Stimulated activated CD4-positive, alpha-beta T cell treated with anti-CD3 and anti-CD28 coated beads, Interleukin-1b, Interleukin-23, amount 100 ng/mL, for 48 hours (primary cell): ENCODE data around the gene SOHLH2.

ENCODE experiments used
- DNase-seq: peaks from one replicate; pipeline ENCODE4 v3.0.0-alpha.2; 2020

SOHLH2 gene

DNA sequence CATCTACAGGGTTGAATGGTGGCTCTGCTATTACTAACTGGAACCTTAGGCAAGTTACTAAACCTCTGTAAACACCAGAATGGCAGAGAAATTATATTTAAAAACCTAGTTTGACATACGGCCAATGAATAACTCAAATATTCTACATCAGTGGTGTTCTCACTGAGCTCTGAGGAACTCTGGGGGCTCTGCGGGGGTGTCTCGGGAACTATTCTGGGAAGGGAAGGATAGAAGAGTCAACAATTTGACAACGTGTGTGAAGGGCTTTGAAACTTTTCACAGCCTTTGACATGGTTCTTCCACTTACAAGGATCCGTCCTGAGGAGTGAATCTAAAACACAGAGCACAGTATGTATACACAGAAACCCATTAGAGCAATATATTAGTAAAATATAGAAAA lies 38.7 kb downstream of the SOHLH2 start:
- DNase-seq: no peak

DNA sequence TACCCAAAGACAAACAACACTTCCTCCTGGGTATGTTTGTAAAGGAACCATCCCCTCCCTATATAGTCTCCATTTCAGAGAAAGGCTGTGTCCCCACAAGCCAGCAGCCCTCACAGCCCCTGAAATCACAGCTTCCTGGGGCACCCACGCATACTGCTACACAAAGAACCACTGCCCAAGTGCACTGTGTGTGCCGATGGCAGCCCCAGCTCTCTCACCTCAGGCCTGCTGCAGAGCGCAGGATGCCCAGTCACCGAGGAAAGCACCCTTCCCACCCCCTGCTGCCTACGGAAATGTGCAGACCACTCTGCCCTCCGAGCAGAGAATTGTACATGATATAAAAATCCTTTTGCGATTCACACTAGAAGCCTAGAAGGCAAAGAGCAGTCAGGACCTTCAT lies 39.4 kb downstream of the SOHLH2 start:
- DNase-seq: no peak

DNA sequence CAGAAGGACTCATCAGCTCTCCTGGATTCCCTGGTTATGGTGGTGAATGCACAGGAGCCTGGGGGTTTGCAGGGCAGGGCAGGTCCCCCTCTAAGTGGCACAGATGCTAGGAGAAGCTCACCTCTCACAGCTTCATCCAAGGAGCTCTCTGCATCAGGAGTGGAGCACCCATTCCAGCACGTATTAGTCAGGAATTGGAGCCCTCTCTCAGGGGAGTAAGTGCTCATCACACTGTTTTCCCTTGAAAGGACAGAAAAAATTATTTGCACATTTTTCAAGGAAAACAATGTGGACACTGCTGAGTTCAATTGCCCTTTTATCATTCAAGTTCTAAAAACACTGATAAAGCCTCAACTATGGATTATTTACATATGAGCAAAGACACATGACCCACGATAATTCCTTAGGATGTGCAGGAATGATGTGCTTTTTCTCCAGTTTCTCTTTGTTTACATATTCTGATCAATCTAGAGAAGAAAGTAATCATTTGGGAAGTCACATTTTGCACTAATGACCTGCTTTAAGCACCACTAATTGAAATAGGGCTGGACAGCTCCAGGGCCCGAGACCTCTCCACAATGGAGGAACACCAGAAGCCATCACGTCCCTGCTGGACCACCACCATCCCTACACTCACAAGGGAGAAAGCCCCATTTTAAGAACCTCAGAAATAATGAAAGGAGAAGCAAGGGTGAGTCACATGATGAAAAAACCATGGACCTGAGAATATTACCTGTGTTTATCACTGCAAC lies 40.6 kb downstream of the SOHLH2 start:
- DNase-seq: no peak

DNA sequence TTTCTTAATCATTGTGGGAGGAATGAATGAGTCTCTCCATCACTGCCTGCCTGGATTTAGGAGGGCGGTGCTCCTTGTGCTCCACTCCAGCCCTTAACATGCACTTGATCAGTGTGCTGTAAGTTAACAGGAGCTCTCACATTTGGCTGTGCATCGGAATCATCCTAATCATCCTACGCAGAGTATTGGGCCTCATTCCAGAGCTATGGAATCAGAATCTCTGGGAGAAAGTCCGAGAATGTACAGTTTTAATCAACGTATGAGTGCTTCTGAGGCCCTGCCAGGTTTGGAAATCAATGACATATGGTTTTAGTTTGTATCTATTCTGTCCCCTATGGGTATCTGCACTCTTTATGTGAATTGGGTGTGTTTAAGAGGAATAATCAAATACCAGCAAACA lies 48.3 kb downstream of the SOHLH2 start:
- no peak for DNase-seq

DNA sequence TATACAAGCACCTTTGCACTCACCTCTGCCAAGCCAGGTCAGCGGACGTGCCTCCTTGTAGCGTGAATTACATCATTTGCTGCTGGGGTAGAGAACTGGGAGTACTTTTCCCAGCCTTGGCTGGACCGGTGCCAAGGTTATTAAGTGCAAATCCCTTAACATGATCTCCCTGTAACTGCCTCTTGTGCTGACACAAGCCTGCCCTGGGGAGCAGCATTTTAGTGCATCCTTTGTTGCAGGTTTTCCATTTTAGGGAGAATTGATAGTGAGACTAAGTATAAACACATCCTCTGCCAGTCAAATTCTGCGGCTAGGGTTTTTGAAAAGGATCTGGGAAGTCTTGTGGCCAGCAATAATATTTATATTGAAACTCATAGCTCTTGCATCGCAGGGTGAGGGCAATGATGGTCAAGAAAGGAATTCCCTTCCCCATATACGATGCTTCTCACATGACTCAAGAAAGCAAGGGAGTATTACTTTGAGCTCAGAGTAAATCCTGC lies 50.5 kb downstream of the SOHLH2 start:
- DNase-seq: no peak

DNA sequence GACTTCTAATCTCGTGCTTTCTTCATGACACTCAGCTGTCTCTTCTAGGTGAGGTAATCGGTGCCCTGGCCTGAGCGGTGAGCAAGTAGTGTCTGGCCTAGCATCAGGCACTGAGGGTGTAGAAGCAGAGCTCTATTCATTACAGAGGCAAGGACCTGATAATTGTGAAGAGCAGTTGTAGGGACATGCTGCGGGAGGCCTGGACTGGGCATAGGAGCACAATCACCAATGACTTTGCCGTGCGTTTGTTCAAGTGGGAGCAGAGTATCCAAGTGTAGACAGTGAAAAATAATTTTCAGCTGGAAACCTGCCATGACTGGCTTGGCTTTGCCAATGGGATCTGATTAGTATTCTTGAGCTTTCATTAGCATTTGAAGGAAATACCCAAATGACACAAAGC lies 51.1 kb downstream of the SOHLH2 start:
- no peak for DNase-seq

DNA sequence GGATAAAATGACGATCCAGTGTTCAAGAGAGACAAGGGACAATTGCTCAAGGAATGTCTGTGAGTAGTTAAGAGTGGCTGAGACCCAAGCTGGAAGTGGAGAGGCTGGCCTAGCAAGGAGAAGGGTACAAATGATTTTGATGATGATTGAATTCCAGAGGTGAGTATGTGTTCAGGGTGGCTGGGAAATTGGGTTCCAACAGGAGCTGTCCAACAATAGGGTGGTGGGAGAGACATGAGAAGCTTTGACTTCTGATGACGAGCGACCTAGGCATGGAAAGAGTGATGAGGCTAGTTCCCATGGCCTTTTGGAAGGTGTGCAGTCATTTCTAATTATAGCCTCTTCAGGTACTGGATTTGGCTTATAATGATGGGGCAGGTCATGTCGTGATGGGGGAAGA lies 54.1 kb downstream of the SOHLH2 start:
- DNase-seq: no peak

DNA sequence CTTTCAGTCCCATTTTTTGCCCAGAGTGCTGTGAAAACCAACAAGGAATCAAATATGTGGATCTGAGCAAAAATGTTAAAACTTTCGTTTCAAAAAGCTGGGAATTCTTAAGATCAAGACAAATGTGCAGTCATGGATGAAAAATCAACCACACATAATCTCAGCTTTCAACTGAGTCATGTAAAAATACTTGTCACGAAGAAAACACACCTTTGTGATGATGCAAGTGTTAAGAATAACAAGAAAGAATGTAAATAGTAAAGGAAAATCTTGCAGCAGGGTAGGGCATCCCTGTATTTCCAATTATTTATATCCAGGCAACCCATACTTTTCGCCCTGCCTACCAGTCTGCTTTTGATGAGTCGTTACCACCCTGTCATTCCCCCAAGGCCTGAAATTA lies 55.7 kb downstream of the SOHLH2 start:
- no peak for DNase-seq

DNA sequence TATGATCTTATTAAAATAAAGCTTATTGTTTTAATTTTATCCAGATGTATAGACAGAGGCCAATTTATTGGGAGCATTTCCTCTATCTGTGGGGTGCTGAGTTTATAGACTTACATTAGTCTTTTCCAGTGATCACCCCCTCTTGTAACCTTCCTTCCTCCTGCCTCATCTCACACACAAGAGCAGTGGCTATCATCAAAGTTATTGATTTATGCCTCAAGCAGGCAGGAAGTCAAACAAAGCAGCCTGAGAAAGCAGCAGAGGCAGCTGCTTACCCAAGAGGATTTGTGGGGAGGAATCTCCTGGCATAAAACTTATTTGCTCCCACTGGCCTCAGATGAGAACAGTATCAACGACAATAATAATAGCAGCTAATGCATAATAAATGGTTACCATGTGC lies 56.9 kb downstream of the SOHLH2 start:
- no peak for DNase-seq

DNA sequence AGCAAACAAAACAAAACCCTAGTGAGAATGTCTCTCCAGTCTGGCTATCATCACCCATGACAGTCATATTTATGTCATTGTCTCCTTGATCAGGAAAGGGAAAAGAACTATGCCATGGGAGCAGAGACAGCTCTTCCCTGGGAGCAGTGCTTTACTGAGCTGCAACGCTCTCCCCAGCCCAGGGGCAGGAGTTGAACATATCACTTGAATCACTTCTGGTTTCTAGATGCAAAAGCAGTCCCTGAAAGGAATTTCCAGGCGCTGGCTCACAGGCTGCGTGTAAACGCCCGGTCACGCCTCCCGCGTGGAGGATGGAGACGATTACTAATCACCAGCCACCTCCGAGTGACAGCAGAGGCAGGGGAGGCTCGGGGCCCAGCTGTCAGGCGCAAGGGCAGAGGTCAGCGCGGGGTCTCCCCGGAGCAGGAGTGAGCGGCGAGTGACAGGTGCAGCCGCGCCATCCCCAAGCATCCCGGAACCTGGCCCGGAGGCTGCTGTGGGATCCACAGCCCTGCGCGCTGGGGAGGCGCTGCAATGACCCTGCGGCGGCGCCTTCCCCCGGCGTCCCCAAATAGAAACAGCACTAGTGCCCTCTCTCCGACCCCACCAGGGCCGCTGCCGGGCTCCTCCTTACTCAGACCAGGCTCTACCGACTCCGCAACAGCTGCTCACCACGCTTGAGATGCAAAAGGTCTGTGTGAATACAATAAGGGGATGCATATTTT lies 59.6 kb downstream of the SOHLH2 start:
- DNase-seq: no peak

DNA sequence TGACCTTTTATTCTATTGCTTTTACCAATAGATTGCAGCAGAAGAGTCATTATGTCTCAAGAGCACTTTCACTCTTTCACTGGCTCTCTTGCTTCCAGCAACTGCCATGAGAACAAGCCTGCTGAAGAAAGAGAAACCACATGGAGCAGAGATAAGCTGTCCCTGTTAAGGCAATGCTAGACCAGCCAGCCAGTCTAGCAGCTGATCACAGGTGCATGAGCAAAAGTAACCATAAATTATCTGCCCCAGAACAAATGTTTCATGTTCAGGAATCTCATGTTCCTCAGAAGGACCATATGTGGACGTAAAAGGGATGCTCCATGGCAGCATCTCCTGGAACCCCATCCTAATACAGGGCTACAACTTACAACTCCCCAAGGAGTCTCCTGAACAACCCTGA lies 62.8 kb downstream of the SOHLH2 start:
- DNase-seq: no peak

DNA sequence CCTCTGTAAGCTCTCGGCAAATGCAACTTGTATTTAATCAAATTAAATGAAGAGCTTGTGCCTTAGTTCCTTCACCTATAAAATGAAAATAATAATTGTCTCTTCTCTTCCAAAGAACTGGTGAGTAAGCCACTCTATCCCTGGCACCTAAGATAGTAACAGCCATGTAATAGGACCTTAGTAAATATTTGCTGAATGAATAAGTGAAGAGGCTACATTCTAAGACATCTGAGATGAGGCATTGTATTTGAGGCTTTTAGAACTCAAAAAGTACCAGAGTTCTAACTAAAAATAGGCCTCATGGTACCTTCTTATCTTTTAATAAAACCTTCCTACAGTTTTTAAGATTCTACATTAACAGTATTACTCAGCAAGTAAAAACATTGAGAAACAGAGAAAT lies 65.9 kb downstream of the SOHLH2 start:
- DNase-seq: no peak

DNA sequence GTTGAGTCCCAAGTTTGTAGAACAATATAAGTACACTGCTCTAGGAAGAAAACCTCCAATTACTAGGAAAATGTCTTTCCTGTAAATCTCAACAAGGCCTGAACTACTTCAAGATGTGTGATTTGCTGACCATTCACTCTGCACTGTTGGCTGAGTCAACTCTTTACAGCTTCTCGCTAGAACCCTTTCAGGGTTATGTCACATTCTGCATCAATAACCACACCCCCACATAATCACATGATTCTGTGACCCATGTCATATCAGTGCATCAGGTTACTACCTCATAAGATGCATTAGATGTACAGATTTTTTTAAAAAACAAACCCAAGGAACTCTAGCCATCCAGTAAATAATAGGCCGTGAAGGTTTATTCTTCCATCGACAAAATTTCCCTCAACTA lies 67.0 kb downstream of the SOHLH2 start:
- DNase-seq: no peak

DNA sequence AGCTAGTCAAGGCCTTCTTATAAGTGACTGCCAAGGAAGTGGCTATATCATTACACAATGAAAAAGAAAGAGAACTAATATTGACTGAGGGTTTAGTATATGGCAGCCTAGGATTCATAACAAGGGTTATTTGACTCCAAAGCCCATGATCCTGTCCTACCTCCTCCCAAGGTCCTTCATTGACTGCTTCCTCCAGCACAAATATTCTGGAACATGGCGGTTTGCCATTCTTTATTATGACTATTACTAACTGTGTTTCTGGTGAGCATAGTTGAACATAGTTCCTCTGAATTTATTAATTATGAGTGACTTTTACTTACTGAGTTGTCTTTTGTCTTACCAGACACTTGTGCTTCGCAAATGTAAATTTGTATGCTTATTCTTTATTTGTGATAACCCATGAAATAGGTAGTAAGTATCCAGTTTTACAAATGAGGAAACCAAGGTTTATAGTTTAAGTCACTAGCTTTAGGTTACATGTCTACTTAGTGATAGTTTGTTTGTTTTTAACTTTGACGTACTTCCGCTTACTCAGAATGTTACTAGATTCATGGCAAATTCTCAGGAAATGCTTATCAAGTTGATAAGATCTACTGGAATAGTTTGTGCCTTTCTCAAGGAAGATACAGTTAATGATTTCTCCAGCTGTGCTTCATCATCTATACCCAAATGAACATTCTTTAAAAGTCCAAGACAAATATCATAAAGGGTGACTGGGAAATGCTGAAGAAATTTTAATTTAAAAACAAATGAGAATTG lies 67.7 kb downstream of the SOHLH2 start:
- DNase-seq: no peak

DNA sequence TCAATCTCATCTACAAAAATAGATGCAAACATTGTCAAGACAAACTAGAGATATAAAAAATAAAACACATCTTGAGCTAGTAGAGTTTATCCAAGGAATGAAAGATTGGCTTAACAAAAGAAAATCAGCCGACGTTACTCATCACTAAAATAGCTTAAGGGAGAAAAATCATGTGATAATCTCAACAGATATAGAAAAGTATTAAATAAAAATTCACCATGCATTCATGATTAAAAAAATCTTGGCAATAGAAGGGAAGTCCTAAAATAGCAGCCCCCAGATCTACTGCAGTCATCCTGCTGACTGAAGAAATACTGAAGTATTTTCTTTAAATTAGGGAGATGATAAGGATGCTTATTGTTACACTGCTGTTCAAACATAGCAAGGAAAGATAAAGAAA lies 70.6 kb downstream of the SOHLH2 start:
- no peak for DNase-seq

DNA sequence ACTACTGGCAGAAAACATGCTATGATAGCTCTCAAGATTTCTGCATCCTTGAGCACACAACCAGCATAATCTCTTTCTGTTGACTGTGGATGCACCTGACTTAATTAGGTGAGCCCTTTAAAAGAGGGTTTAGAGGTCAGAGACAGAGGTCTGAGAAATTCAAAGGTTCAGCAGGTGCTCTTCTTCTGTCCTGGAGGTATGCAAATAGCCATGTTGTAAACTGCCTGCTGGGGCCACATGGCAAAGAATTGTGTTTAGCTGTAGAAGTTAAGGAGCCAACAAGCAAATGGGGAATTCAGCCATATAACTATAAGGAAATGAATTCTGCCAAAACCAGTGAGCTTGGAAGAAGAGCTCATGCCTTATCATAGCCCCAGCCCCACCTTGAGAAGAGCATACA lies 71.6 kb downstream of the SOHLH2 start:
- DNase-seq: no peak

DNA sequence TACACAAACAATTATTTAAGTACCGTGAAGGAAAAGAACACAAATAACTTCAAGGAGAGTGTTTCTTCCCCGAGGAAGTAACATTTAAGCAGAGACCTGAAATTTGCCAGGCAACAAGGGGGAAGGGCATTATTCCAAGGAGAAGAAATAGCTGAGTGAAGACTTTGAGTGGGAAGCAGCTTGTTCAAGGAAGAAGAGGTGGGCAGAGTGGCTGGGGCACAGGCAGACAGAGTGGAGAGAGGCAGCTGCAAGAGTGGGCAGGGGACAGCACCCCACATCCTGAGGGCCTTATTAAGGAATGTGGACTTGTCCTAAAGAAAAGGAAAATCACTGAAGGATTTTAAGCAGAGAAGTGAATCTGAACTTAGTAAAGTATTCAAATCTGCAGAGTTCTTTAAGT lies 78.5 kb downstream of the SOHLH2 start:
- no peak for DNase-seq

DNA sequence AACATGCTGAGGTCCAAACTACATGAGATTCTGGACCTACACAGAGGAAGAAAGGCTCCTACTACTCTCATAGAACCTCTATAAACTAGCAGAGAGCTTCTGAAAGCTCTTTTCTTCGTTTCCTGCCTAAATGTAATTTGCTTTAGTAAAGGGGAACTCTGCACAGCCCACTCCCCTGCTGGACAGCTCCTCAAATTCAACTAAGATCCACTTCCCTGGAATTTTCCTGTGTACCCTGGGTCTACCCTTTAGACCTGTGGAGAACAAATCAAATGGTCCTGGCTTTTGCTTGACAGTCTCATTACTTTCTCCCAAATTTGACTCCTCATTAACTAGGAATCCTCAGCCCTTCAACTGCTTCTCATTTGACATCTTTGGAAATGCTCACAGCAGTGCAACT lies 79.7 kb downstream of the SOHLH2 start:
- no peak for DNase-seq

DNA sequence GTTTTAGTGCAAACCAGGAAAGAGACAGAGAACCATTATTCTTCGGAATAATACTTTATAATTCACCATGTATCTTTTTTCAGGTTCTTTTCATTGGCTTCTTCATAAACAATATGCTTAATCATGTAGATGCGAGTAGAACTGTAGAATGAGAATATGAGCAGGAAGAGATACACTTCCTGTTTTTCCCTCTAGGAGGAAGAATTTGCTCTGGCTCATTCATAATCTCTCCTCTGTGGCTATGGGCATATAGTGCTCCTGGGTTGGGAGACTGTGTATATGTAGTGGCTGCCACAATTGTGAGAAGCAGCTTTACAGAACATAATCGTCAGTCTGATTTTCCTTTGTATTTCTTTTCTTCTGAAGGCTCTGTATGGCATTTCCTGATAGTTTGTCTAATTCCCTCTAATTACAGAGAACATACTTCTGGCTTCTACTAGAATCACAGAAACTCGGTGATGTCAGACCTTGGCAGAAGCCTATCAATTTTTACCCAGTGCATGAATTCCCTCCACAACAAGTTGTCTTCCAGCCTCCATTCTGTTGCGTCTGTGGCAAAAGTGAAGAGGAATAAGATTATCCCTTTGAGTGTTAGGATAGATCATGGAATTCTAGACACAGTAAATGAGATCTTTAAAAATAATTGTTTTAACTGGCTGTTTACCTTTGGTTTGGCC lies 80.3 kb downstream of the SOHLH2 start:
- DNase-seq: no peak

DNA sequence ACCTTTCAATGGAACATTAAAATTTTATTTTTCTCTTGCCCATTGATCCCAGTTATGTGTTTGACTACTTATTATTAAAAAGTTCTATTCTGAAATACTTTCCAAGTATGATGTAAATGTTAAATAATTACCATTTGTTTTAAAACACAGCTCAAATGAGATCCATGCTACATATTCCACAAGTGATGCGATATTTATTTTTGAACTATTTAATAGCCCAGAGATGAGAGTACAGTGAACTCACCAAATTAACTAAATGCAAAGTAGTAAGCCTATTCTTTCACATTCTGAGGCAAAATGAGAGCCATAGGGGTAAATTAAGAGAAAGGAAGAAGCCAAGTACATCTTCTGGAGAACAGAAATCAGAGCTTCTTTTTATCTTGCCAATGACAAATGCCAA lies 82.0 kb downstream of the SOHLH2 start:
- no peak for DNase-seq

DNA sequence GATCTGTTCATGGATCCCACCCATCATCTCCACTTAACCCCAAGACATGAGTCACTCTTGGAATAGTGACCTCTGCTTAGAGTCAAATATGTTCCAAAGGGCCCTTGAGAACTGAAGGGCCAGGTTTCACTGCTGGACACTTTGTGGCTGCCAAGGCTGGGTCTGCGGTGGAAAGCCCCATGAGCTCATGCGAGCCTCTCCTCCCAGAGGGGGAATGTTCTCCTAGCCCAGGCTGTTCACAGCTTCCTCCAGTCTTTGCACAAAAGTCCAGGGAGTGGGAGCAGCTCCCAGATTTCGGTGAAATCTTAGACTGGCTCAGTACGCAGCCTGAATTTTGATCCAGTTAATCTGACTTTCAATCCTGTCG lies 82.4 kb downstream of the SOHLH2 start:
- DNase-seq: no peak

DNA sequence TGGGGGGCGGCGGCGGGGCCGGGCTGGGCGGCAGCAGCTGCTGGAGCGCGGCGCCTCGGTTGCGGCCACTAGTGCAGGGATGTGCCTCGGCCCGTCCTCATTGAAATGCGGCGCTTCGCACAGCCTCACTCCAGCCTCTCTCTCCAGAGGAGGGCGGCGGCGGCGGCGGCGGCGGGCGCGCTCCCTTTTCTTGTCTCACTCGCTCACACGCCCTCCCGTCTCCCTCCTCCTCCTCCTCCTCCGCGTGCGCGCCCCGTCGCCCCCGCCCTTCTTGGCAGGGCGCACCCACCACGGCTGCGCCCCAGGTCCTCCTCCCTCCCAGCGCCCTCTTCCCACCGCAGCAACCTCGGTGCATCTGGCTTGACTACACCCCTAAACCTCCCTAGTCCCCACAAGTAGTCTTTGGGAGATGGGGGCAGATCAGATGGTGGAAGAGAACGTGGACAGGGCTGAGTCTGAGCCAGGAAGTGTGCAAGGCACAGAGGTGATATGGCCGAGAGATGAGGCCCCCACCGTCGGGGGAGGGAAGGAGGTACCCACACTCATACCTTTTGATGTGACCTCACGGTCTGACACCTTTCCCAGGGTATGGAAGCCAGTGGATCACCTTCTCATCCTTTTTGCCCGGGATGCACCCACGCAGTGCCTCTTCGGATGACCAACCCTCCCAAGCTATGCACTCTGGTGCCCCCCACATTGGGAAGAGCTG lies 83.0 kb downstream of the SOHLH2 start, which contains the start of gene DCLK1:
Gene DCLK1, minus strand, starts transcription at position 161 of the 709 bp plus-strand sequence.
- no peak for DNase-seq
